CD14-positive monocyte (primary cell): ENCODE results near the gene C9orf72. TPM values are rescaled to one million over a fixed set of nuclear protein-coding genes. Genes with fewer than 3 reads are reported as not detected.

Source experiments
- DNase-seq, 3 donors: peaks; one replicate each; pipeline ENCODE4 v3.0.0-alpha.2; 2011 to 2022
- H2AFZ ChIP-seq: 2 replicates; pipeline ENCODE4 v1.6.0; 2012; ENCODE audit warnings: mild to moderate bottlenecking, low read depth, low read length, inconsistent platforms; ENCODE audit not compliant: insufficient read depth, poor library complexity, severe bottlenecking
- H3K27ac ChIP-seq, 2 donors: 1 replicate in 1 of 2; 2 replicates in 1 of 2; pipeline ENCODE4 v1.5.1; 2012 to 2013; ENCODE audit warnings: low read length in 2 of 2, control low read depth in 1 of 2, inconsistent platforms in 1 of 2, low read depth in 1 of 2, mild to moderate bottlenecking in 1 of 2
- H3K27me3 ChIP-seq, 2 donors: one replicate each; pipeline versions ENCODE4 v1.6.0 to v1.6.1; 2011 to 2013; ENCODE audit warnings: low read length in 2 of 2; ENCODE audit not compliant: control insufficient read depth in 2 of 2, insufficient read depth in 2 of 2
- H3K36me3 ChIP-seq, 2 donors: replicated peaks in 1 of 2; 1 replicate in 1 of 2; 2 replicates in 1 of 2; pipeline versions ENCODE4 v1.5.1 to v1.6.1; 2012 to 2013; ENCODE audit warnings: low read length in 2 of 2, control low read depth in 1 of 2, inconsistent platforms in 1 of 2, mild to moderate bottlenecking in 1 of 2; ENCODE audit not compliant: insufficient read depth in 2 of 2, control insufficient read depth in 1 of 2
- H3K4me1 ChIP-seq, 2 donors: 1 replicate in 1 of 2; 2 replicates in 1 of 2; pipeline versions ENCODE4 v1.5.1 to v1.6.1; 2012 to 2013; ENCODE audit warnings: low read length in 2 of 2, control low read depth in 1 of 2, inconsistent platforms in 1 of 2, mild to moderate bottlenecking in 1 of 2, moderate library complexity in 1 of 2; ENCODE audit not compliant: insufficient read depth in 2 of 2, control insufficient read depth in 1 of 2
- H3K4me2 ChIP-seq: replicated peaks from 2 replicates; pipeline ENCODE3; 2012; ENCODE audit warnings: low read length, moderate library complexity, mild to moderate bottlenecking; ENCODE audit not compliant: poor library complexity, severe bottlenecking; ENCODE audit errors: extremely low read depth
- H3K4me3 ChIP-seq, 3 experiments: fragments of 200-600 bp in 1 of 3; sonication (generic) in 1 of 3; replicated peaks in 1 of 3; 1 replicate in 2 of 3; 2 replicates in 1 of 3; pipeline ENCODE4 v1.5.1; 2011 to 2013; ENCODE audit warnings: low read length in 3 of 3, mild to moderate bottlenecking in 3 of 3, control low read depth in 2 of 3, low read depth in 2 of 3, inconsistent platforms in 1 of 3, moderate library complexity in 1 of 3
- H3K79me2 ChIP-seq: 2 replicates; pipeline ENCODE4 v1.6.0; 2012; ENCODE audit warnings: mild to moderate bottlenecking, control low read depth, inconsistent platforms, low read length, moderate library complexity; ENCODE audit not compliant: insufficient read depth
- H3K9ac ChIP-seq: 2 replicates; pipeline ENCODE4 v1.6.0; 2017; ENCODE audit warnings: low read length, mild to moderate bottlenecking; ENCODE audit not compliant: insufficient read depth, poor library complexity, severe bottlenecking
- H3K9me3 ChIP-seq, 2 donors: replicated peaks in 1 of 2; 1 replicate in 1 of 2; 2 replicates in 1 of 2; pipeline versions ENCODE4 v1.5.1 to v1.6.1; 2012 to 2013; ENCODE audit warnings: low read length in 2 of 2, control low read depth in 1 of 2; ENCODE audit not compliant: control insufficient read depth in 1 of 2, insufficient read depth in 1 of 2
- H4K20me1 ChIP-seq: 2 replicates; pipeline ENCODE4 v1.6.0; 2012; ENCODE audit warnings: mild to moderate bottlenecking, low read length, control low read depth, moderate library complexity; ENCODE audit not compliant: insufficient read depth
- H3K27ac Mint-ChIP-seq, 7 donors: one replicate each; pipeline ENCODE4 v1.8.0; 2020; ENCODE audit warnings: mild to moderate bottlenecking in 7 of 7, mixed read lengths in 7 of 7, moderate library complexity in 6 of 7, inconsistent platforms in 2 of 7
- H3K27me3 Mint-ChIP-seq, 3 donors: one replicate each; pipeline ENCODE4 v1.8.0; 2021 to 2022; ENCODE audit warnings: low read depth in 3 of 3, mild to moderate bottlenecking in 3 of 3, mixed read lengths in 3 of 3, moderate library complexity in 3 of 3, inconsistent platforms in 1 of 3
- H3K36me3 Mint-ChIP-seq, 2 donors: one replicate each; pipeline ENCODE4 v1.8.0; 2020; ENCODE audit warnings: mixed read lengths in 2 of 2, inconsistent platforms in 1 of 2, mild to moderate bottlenecking in 1 of 2
- H3K4me1 Mint-ChIP-seq: one replicate; pipeline ENCODE4 v1.8.0; 2020; ENCODE audit warnings: mild to moderate bottlenecking, mixed read lengths
- H3K4me3 Mint-ChIP-seq, 2 donors: one replicate each; pipeline ENCODE4 v1.8.0; 2020; ENCODE audit warnings: mild to moderate bottlenecking in 2 of 2, mixed read lengths in 2 of 2, moderate library complexity in 1 of 2
- H3K9me3 Mint-ChIP-seq, 7 donors: one replicate each; pipeline ENCODE4 v1.8.0; 2020 to 2022; ENCODE audit warnings: mixed read lengths in 7 of 7, mild to moderate bottlenecking in 6 of 7, moderate library complexity in 6 of 7, inconsistent platforms in 2 of 7
- WGBS: methylation state at CpG from one replicate; pipeline ENCODE4 v1.1.5; 2013; ENCODE audit warnings: missing lambda C conversion rate; ENCODE audit not compliant: insufficient coverage; 5-methylcytosine and 5-hydroxymethylcytosine counted together
- intact Hi-C, 2 donors: fragments of 100-400 bp; cut with micrococcal nuclease; formaldehyde crosslinking; loops; one replicate each; pipeline versions ENCODE4 v1.15.0 to v1.15.1; 2023
- polyA plus RNA-seq, 3 donors: library from polyadenylated mRNA; depleted of rRNA in 1 of 3; unstranded in 2 of 3; stranded (reverse) in 1 of 3; fragments of 300-500 nt in 2 of 3; fragments of >200 nt in 1 of 3; fragmentation: Illumina TruSeq in 2 of 3; gene quantifications; 1 replicate in 2 of 3; 2 replicates in 1 of 3; pipeline ENCODE4 v1.2.3, GENCODE V29; 2012 to 2021
- TF ChIP-seq, protein P1 (sequence below): fragments of 200-600 bp; IDR thresholded peaks from one replicate; pipeline ENCODE4 v1.8.0; 2022; ENCODE audit warnings: antibody characterized with exemption, mild to moderate bottlenecking

Gene C9orf72
- polyA plus RNA-seq, 3 donors, result 105 to 142 (median 128) TPM

DNA sequence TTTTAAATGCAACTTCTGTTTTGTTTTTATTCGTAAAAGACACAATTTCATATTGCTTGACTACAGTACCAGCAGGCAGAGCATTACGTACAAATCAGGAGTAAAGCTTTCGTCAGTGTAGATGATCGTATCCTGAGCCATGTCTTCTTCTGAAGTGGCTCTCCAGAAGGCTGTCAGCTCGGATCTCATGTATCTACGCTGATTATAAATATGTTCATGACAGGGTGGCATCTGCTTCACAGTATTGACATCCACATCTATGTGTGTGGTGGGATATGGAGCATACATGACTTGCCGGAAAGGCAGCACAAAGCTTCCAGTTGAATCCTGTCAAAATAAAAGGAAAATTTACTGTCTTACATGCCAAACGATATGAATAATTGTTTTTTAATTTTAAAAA is 16.8 kb downstream of the C9orf72 start:
- TF ChIP-seq, protein P1, sequence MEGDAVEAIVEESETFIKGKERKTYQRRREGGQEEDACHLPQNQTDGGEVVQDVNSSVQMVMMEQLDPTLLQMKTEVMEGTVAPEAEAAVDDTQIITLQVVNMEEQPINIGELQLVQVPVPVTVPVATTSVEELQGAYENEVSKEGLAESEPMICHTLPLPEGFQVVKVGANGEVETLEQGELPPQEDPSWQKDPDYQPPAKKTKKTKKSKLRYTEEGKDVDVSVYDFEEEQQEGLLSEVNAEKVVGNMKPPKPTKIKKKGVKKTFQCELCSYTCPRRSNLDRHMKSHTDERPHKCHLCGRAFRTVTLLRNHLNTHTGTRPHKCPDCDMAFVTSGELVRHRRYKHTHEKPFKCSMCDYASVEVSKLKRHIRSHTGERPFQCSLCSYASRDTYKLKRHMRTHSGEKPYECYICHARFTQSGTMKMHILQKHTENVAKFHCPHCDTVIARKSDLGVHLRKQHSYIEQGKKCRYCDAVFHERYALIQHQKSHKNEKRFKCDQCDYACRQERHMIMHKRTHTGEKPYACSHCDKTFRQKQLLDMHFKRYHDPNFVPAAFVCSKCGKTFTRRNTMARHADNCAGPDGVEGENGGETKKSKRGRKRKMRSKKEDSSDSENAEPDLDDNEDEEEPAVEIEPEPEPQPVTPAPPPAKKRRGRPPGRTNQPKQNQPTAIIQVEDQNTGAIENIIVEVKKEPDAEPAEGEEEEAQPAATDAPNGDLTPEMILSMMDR, result no peak
- 95% methylated on average over 5 of the region's 8 CpGs for WGBS
- no peak overlapping the region for H3K9ac ChIP-seq
- peaks cover 1% of the 10 kb centered on the region for H3K4me1 Mint-ChIP-seq
- H3K4me1 ChIP-seq, result no peaks in the 10 kb centered on the region
- intact Hi-C loops, result no loop called here
- no peak overlapping the region for H2AFZ ChIP-seq
- H3K9me3 Mint-ChIP-seq, result no peaks in the 10 kb centered on the region
- no peak overlapping the region for H3K4me3 Mint-ChIP-seq
- no peak overlapping the region for H3K4me3 ChIP-seq
- DNase-seq, result no peak
- no peaks in the 10 kb centered on the region for H3K27me3 ChIP-seq
- peaks cover 58% of the 10 kb centered on the region for H3K79me2 ChIP-seq
- peaks cover 99% of the 10 kb centered on the region in 2 donors for H3K36me3 ChIP-seq
- peak overlapping the region in 1 of 2 donors; percentile 45 for H3K27ac ChIP-seq
- H3K27ac Mint-ChIP-seq, result no peak overlapping the region
- no peak overlapping the region for H3K4me2 ChIP-seq
- H4K20me1 ChIP-seq, result peaks cover 53% of the 10 kb centered on the region
- peaks cover 77 to 85% of the 10 kb centered on the region in 2 donors for H3K36me3 Mint-ChIP-seq
- no peaks in the 10 kb centered on the region for H3K27me3 Mint-ChIP-seq
- no peaks in the 10 kb centered on the region for H3K9me3 ChIP-seq

DNA sequence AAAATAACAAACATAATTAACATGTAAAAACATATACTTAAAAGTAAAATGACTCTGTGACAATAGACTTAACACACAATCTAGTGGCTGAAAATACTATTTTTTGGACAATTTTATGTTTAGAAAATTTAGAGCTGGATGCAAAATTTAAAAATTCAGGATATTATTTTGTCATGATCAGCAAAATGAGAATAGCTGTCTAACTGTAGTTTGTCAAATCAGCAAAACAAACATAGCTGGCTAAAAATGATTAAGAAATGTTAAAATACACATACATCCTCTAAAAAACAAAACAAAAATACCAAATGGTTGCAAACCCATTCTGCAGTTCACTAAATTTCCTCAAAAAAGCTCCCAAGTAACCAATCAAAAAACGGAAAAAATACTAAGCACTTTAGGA is 18.6 kb downstream of the C9orf72 start:
- Histone ChIP-seq H3K27me3 (no peaks in the 10 kb centered on the region), H4K20me1 (peaks cover 60% of the 10 kb centered on the region), H3K4me3 (no peak overlapping the region), H2AFZ (no peak overlapping the region), H3K9ac (no peak overlapping the region), H3K27ac (no peak overlapping the region), H3K79me2 (peaks cover 41% of the 10 kb centered on the region), H3K36me3 (peaks cover 97 to 98% of the 10 kb centered on the region in 2 donors), H3K4me1 (no peaks in the 10 kb centered on the region), H3K9me3 (no peaks in the 10 kb centered on the region), H3K4me2 (no peak overlapping the region)
- Mint-ChIP-seq H3K4me3 (no peak overlapping the region), H3K27ac (peak overlapping the region in 1 of 7 donors; percentile 63), H3K4me1 (no peaks in the 10 kb centered on the region), H3K27me3 (no peaks in the 10 kb centered on the region), H3K36me3 (peaks cover 77 to 85% of the 10 kb centered on the region in 2 donors), H3K9me3 (no peaks in the 10 kb centered on the region)
- intact Hi-C loops, result no loop called here
- DNase-seq, result no peak
- WGBS, result no CpG with 5 or more reads among the region's 1 CpG
- TF ChIP-seq, protein P1, result no peak
